Panc1 (cell line): ENCODE results near the gene LOXL3.

Experiments
- POLR2AphosphoS5 ChIP-seq: IDR thresholded peaks from 2 replicates; pipeline ENCODE4 v1.6.1; 2012; ENCODE audit warnings: mild to moderate bottlenecking, low read depth, low read length, moderate library complexity
- TCF7L2 ChIP-seq: IDR thresholded peaks from 2 replicates; pipeline ENCODE4 v1.6.1; 2011; ENCODE audit warnings: mild to moderate bottlenecking, low read depth, low read length, inconsistent platforms
- TF ChIP-seq, protein P1 (sequence below): fragments of 450-650 bp; IDR thresholded peaks from 2 replicates; pipeline ENCODE4 v1.5.1; 2017; ENCODE audit warnings: mild to moderate bottlenecking

DNA sequence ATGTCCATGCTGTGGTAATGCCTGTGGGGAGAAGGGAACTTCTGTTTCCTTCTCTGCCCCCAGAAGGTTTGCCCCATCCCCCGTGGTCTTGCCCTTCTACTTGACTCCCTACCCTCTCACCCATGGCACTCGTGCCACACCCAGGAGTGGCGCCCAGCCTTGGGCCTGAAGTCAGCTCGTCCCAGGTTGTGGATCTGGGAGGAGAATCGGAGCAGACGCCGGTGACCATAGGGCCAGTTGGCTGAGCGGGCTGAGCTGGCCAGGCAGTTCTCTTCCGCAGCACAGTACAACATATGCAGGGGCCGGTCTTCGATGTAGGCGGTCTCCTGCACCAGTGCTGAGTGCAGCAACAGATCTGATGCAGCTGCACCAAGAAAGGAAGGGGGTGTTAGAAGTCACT is 19.3 kb downstream of the LOXL3 start:
- TF ChIP-seq POLR2AphosphoS5 = no peak
- TF ChIP-seq, protein P1, sequence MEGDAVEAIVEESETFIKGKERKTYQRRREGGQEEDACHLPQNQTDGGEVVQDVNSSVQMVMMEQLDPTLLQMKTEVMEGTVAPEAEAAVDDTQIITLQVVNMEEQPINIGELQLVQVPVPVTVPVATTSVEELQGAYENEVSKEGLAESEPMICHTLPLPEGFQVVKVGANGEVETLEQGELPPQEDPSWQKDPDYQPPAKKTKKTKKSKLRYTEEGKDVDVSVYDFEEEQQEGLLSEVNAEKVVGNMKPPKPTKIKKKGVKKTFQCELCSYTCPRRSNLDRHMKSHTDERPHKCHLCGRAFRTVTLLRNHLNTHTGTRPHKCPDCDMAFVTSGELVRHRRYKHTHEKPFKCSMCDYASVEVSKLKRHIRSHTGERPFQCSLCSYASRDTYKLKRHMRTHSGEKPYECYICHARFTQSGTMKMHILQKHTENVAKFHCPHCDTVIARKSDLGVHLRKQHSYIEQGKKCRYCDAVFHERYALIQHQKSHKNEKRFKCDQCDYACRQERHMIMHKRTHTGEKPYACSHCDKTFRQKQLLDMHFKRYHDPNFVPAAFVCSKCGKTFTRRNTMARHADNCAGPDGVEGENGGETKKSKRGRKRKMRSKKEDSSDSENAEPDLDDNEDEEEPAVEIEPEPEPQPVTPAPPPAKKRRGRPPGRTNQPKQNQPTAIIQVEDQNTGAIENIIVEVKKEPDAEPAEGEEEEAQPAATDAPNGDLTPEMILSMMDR = no peak
- TF ChIP-seq TCF7L2 = no peak
